Ishikawa (cell line): ENCODE results near the gene DCBLD1.

Experiments
- EP300 ChIP-seq: IDR thresholded peaks from 2 replicates; pipeline ENCODE4 v1.6.1; 2012; ENCODE audit warnings: borderline replicate concordance
- RAD21 ChIP-seq: IDR thresholded peaks from 2 replicates; pipeline ENCODE4 v1.6.1; 2012; ENCODE audit warnings: low read depth
- TAF1 ChIP-seq: IDR thresholded peaks from 2 replicates; pipeline ENCODE4 v1.6.1; 2012; ENCODE audit warnings: low read depth, mild to moderate bottlenecking

DNA sequence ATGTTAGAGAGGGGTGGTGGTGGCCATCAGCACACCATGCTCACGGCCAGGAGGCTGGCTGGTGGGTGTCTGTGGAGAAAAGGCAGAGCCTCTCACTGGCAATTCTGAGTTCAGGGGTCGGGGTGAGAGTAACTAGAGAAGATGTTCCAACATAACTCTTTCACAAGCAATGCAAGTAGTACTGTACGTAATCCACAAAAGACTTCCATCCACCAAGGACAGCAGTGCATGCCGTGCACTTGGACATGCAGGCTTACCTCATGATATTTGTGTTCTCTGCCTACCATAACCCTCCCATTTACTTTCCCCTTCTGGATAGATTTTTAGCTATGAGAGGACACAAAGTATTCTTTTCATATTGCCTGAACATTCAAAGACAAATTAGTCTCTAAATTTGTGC, 51.3 kb downstream of the DCBLD1 start:
- TF ChIP-seq RAD21 (no peak), EP300 (no peak), TAF1 (no peak)
